SU-DHL-6 (cell line): ENCODE results near the gene CDKAL1.

Source experiments
- EZH2phosphoT487 ChIP-seq: fragments of 200-600 bp; sonication (generic), shearing (Covaris generic); conservative IDR thresholded peaks from 2 replicates; pipeline ENCODE4 v1.6.1; 2018; ENCODE audit warnings: mild to moderate bottlenecking, antibody characterized with exemption, low read length, moderate library complexity, mixed read lengths
- TF ChIP-seq, protein P1 (sequence below): fragments of 200-600 bp; sonication (generic); IDR thresholded peaks from one replicate; pipeline ENCODE4 v1.5.1; 2017; ENCODE audit warnings: antibody characterized with exemption, mild to moderate bottlenecking, low read length, moderate library complexity; ENCODE audit not compliant: insufficient read depth, poor library complexity, severe bottlenecking

DNA sequence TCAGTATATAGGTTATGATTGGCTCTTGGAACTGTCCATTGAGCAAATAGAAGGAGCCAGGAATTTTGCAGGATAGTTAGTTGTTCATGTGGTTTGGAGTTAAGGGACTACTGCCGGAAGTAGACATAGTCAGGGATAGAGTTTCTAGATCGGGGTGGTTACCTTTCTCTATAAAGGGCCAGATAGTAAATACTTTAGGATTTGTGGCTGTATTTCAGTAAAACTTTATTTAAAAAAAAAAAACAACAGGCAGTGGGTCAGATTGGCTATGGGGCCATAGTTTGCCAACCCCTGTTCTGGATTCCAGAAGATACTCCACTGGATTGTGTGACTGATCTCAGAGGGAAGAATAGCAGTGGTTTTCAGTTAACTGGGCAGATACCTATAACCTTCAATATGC lies 570.0 kb downstream of the CDKAL1 start:
- TF ChIP-seq, protein P1, sequence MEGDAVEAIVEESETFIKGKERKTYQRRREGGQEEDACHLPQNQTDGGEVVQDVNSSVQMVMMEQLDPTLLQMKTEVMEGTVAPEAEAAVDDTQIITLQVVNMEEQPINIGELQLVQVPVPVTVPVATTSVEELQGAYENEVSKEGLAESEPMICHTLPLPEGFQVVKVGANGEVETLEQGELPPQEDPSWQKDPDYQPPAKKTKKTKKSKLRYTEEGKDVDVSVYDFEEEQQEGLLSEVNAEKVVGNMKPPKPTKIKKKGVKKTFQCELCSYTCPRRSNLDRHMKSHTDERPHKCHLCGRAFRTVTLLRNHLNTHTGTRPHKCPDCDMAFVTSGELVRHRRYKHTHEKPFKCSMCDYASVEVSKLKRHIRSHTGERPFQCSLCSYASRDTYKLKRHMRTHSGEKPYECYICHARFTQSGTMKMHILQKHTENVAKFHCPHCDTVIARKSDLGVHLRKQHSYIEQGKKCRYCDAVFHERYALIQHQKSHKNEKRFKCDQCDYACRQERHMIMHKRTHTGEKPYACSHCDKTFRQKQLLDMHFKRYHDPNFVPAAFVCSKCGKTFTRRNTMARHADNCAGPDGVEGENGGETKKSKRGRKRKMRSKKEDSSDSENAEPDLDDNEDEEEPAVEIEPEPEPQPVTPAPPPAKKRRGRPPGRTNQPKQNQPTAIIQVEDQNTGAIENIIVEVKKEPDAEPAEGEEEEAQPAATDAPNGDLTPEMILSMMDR: no peak
- TF ChIP-seq EZH2phosphoT487: no peak
